GM18907 (cell line): Measurements from ENCODE around the gene RNLS.
"Not testable (repeated sequence)": the region's sequence is repeated elsewhere in the genome, so short reads cannot be mapped to it uniquely, and the experiment has no call there.

Experiments used
- ATAC-seq: cut with Tn5 transposase; IDR thresholded peaks from one replicate; pipeline ENCODE4 v1.9.1; 2021; ENCODE audit warnings: mild to moderate bottlenecking, moderate library complexity; ENCODE audit not compliant: unreplicated experiment

The RNLS gene

GRCh38 chr10:88486816-88487215 is 96.3 kb downstream of the RNLS start:
- ATAC-seq, result not testable (repeated sequence)

GRCh38 chr10:88482220-88482619 is 100.9 kb downstream of the RNLS start:
- ATAC-seq, result no peak

GRCh38 chr10:88478256-88478655 is 104.9 kb downstream of the RNLS start:
- ATAC-seq, result no peak

- ATAC-seq, result no peak
Measured at GRCh38 chr10:88477343-88478085, 105.6 kb downstream of the RNLS start.

GRCh38 chr10:88474884-88475844 is 108.0 kb downstream of the RNLS start:
- ATAC-seq, result no peak

DNA sequence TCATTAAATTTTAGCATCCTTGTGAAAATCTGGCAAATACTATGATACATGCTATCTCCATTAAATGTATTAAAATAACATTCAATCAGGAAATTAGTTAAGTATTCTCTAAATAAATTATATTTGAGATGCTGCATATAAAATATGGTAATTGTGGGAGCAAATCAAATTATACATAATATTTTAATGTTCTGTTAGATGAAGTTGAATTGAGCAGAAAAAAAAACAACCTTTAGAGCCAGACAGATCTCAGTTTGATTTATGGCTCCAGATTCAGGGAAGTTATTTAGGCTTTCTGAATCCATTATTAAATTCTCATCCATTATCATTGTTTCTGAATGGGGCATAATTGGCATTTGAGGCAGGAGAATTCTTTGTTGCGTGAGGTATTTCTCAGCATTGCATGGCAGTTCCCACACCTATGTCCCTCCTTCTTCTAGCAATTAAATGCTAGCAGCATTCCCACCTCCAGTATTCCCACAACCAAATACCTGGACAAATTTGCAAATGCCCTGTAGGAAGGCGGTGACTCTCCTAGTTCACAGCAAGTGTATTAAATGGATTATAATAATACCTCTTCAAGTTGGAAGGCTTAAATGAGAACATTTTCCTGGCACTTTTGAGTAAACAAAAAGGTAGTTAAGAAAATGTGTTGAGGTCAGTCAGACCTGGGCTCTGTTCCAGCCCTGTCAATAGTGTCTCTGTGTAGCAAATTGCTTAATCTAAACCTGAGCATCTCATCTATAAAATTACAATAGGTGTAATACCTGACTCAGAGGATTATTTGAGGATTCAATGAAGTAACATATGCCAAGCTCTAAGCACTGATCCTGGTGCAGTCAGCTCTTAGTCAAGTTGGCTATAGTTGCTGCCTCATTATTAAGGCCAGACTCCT is 108.9 kb downstream of the RNLS start:
- ATAC-seq, result no peak

- ATAC-seq, result no peak
Measured at GRCh38 chr10:88472540-88472939, 110.6 kb downstream of the RNLS start.

GRCh38 chr10:88471899-88472298 is 111.2 kb downstream of the RNLS start:
- ATAC-seq, result no peak

DNA sequence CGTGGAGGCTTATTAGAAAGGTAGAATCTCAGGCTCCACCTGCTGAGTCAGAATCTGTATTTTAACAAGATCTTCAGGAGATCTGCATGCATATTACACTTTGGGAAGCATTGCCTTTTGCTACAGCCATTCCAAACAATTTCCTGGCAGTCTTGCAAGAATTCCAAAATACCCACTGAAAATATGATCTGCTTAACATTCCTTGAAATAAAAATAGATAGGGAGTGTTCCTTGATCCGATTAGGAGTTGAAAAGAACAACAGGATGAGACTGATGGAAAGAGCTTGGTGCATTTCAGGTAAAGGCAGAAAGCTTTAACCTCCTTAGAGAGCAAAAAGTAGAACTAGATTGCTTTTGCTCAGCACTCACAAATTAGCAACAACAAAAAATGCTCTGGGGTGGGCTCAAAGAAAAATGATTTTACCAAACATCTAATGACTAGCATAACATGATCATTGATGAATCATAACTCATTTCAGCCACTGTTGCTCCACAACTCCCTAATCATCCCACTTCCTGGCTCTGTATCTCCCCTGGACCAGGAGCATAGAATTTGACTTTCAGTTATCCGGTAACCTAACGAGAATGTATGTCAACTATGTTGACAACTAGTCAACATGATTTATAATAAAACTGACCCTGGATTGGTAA is 115.2 kb downstream of the RNLS start:
- ATAC-seq, result no peak

DNA sequence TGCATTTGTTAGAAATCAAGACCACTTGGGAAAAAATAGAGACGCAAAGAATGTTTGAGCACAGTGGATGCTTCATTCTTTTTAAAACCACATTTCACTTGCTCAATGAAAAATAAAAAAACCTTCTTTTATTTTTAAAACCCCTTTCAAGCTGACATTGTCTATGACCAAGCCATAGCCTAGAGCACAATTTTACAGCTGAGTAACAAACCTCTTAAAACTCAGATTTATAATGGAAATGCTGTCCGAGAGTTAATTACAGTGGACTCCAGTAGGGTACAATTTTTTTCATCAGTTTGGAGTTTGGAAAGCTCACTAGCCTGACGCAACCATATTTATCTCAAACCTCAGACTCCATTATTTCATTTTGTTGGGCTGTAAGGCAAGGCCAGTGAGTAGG is 116.3 kb downstream of the RNLS start:
- no peak for ATAC-seq

GRCh38 chr10:88465765-88466164 is 117.4 kb downstream of the RNLS start:
- ATAC-seq, result no peak

- no peak for ATAC-seq
Measured at GRCh38 chr10:88463811-88464210, 119.3 kb downstream of the RNLS start.

- no peak for ATAC-seq
Measured at GRCh38 chr10:88461426-88461825, 121.7 kb downstream of the RNLS start.

DNA sequence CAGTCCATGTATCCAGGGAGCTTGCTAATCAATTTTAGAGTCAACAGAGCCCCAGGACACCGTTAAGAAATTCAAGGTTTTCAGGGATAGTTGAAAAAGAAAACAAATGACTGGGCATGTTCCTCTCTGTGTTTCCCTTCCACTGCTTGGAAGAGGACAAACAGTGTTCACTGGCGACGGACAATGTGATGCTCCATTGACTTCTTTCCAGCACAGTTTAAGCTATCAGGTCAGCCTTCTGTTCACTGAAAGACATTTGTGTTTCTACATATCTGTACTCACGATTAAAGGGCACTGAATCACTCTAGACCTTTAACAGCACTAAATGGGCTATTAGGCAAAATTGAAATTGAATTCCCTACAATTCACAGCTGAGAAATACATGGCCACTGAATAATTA is 123.6 kb downstream of the RNLS start:
- ATAC-seq, result no peak

- ATAC-seq, result no peak
Measured at GRCh38 chr10:88458209-88458608, 124.9 kb downstream of the RNLS start.

GRCh38 chr10:88457660-88458059 is 125.5 kb downstream of the RNLS start:
- ATAC-seq, result no peak

DNA sequence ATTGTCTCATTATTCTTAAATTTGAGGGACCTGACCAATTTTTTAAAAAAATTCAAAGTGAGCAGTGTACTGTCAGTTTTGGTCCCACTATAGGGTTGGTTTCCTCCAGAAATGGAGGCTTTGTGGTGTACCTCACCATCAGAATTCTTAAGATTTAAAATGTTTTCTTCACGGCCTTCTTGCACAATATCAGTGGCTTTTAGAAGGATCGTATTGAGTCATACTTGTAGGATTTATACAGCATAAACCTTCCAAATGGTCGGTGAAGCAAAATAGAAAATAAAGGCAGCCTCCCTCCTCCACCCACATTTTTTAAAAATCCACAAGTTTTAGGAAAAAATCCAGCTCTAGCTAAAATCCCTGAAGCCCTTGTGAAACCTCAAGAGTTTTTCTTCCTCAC is 126.4 kb downstream of the RNLS start:
- ATAC-seq, result no peak

GRCh38 chr10:88455831-88456230 is 127.3 kb downstream of the RNLS start:
- ATAC-seq, result no peak

- ATAC-seq, result no peak
Measured at GRCh38 chr10:88450201-88450600, 132.9 kb downstream of the RNLS start.

- ATAC-seq, result no peak
Measured at GRCh38 chr10:88442716-88443115, 140.4 kb downstream of the RNLS start.
